HepG2 (cell line): Measurements from ENCODE around the gene CITED2. TPM values are rescaled to one million over a fixed set of nuclear protein-coding genes. Genes with fewer than 3 reads are reported as not detected.
A peak's percentile ranks its signal among the peaks of the same experiment; 100 is the strongest.

Source experiments
- BRF2 ChIP-seq: sonication (generic); formaldehyde crosslinking; IDR thresholded peaks from 2 replicates; pipeline ENCODE4 v1.8.1; 2022; ENCODE audit warnings: mild to moderate bottlenecking, missing genetic modification reagents
- CCAR2 ChIP-seq: fragments of 200-400 bp; formaldehyde crosslinking; optimal IDR thresholded peaks from 2 replicates; pipeline ENCODE3; 2018; ENCODE audit warnings: low read depth, mild to moderate bottlenecking, low read length, moderate library complexity
- CCDC6 ChIP-seq: sonication (generic); formaldehyde crosslinking; IDR thresholded peaks from 2 replicates; pipeline ENCODE4 v1.8.1; 2022; ENCODE audit warnings: mild to moderate bottlenecking, missing genetic modification reagents, moderate library complexity
- FOXJ3 ChIP-seq: sonication (generic); formaldehyde crosslinking; IDR thresholded peaks from 2 replicates; pipeline ENCODE4 v1.4.0; 2020; ENCODE audit warnings: missing genetic modification reagents, mild to moderate bottlenecking, borderline replicate concordance
- HMGXB3 ChIP-seq: sonication (generic); formaldehyde crosslinking; IDR thresholded peaks from 2 replicates; pipeline ENCODE4 v1.4.0; 2020; ENCODE audit warnings: missing genetic modification reagents, borderline replicate concordance
- IRF9 ChIP-seq: sonication (generic); formaldehyde crosslinking; IDR thresholded peaks from 2 replicates; pipeline ENCODE4 v1.8.0; 2022; ENCODE audit warnings: missing genetic modification reagents, mild to moderate bottlenecking, borderline replicate concordance
- JUNB ChIP-seq: sonication (generic); formaldehyde crosslinking; IDR thresholded peaks from 2 replicates; pipeline ENCODE4 v1.8.0; 2022; ENCODE audit warnings: missing genetic modification reagents, mild to moderate bottlenecking, borderline replicate concordance
- NFKB2 ChIP-seq: sonication (generic); formaldehyde crosslinking; IDR thresholded peaks from 2 replicates; pipeline ENCODE4 v1.4.0; 2020; ENCODE audit warnings: missing genetic modification reagents, borderline replicate concordance
- REXO4 ChIP-seq: sonication (generic); formaldehyde crosslinking; IDR thresholded peaks from 2 replicates; pipeline ENCODE4 v1.8.0; 2022; ENCODE audit warnings: missing genetic modification reagents, mild to moderate bottlenecking, borderline replicate concordance
- SIX1 ChIP-seq: sonication (generic); formaldehyde crosslinking; IDR thresholded peaks from 2 replicates; pipeline ENCODE4 v1.4.0; 2020; ENCODE audit warnings: missing genetic modification reagents, borderline replicate concordance
- TBL1XR1 ChIP-seq: fragments of 150-350 bp; IDR thresholded peaks from 2 replicates; pipeline ENCODE4 v1.6.1; 2014; ENCODE audit warnings: borderline replicate concordance, low read length; ENCODE audit not compliant: partially characterized antibody
- TFDP1 ChIP-seq: IDR thresholded peaks from 2 replicates; pipeline ENCODE4 v1.6.1; 2016; ENCODE audit warnings: missing compliant biosample characterization, missing genetic modification reagents, borderline replicate concordance
- ZBTB4 ChIP-seq: sonication (generic); formaldehyde crosslinking; IDR thresholded peaks from 2 replicates; pipeline ENCODE4 v1.4.0; 2020; ENCODE audit warnings: missing genetic modification reagents, mild to moderate bottlenecking, borderline replicate concordance
- ZNF205 ChIP-seq: IDR thresholded peaks from 2 replicates; pipeline ENCODE4 v1.6.1; 2018; ENCODE audit warnings: missing biosample characterization, missing genetic modification reagents
- ZNF282 ChIP-seq: fragments of 450-650 bp; IDR thresholded peaks from 2 replicates; pipeline ENCODE4 v1.6.1; 2018; ENCODE audit not compliant: partially characterized antibody
- ZNF431 ChIP-seq: sonication (generic); formaldehyde crosslinking; IDR thresholded peaks from 2 replicates; pipeline ENCODE4 v1.9.0; 2022; ENCODE audit warnings: missing genetic modification reagents, low read depth, mild to moderate bottlenecking, borderline replicate concordance
- polyA plus RNA-seq, 8 experiments: library from polyadenylated mRNA; depleted of rRNA in 3 of 8; stranded (reverse) in 7 of 8; unstranded in 1 of 8; fragments of >200 nt; fragmentation: Illumina TruSeq in 4 of 8; extraction: Trizol in 4 of 8; gene quantifications; 2 replicates each; pipeline versions ENCODE4 v1.2.1 to v1.2.3, GENCODE V29; 2011 to 2016; ENCODE audit warnings: low read depth in 4 of 8, missing spikeins in 1 of 8, mixed read lengths in 1 of 8; ENCODE audit not compliant: insufficient read depth in 1 of 8
- total RNA-seq, 5 experiments: library from RNA; depleted of rRNA; stranded (reverse); fragments of >200 nt; fragmentation: Illumina TruSeq; extraction: Trizol; gene quantifications; 2 replicates each; pipeline ENCODE4 v1.2.3, GENCODE V29; 2016; ENCODE audit warnings: low read depth in 1 of 5

CITED2 gene
- total and polyA plus RNA-seq, 2 of the 13 experiments (the other 11 are each of a cell fraction or from before 2014, with no cell fraction given) = 17.6 to 57.2 TPM

GRCh38 chr6:139374357-139375225 is at the start of gene CITED2 (continued):
- peak; percentile 75 for TF ChIP-seq JUNB (CRISPR knock-in tag)
- TF ChIP-seq NFKB2 (CRISPR knock-in tag) = peak; percentile 58; the same call in 1 of the 2 replicates
- TF ChIP-seq CCAR2 = no peak
- peak; percentile 90 for TF ChIP-seq FOXJ3
- TF ChIP-seq HMGXB3 (CRISPR knock-in tag) = peak; percentile 91
- TF ChIP-seq CCDC6 (CRISPR knock-in tag) = peak; percentile 94
- peak; percentile 71 for TF ChIP-seq SIX1 (CRISPR knock-in tag)
- peak; percentile 66; the same call in 1 of the 2 replicates for TF ChIP-seq ZNF431
- peak; percentile 86; the same call in 1 of the 2 replicates for TF ChIP-seq IRF9 (CRISPR knock-in tag)
- no peak for TF ChIP-seq ZBTB4
- peak; percentile 95 for TF ChIP-seq ZNF205
- TF ChIP-seq BRF2 = peak; percentile 87; the same call in 1 of the 2 replicates
- no peak for TF ChIP-seq ZNF282
- peak; percentile 86; the same call in 1 of the 2 replicates for TF ChIP-seq REXO4
- peak; percentile 90 for TF ChIP-seq TFDP1 (CRISPR knock-in tag)
- TF ChIP-seq TBL1XR1 = peak; percentile 70
